ENCODE results near the gene PLCB3.

The PLCB3 gene

GRCh38 chr11:64246871-64247728 is 4.2 kb upstream of the PLCB3 start, which contains the start of gene PPP1R14B:
Gene PPP1R14B, minus strand, starts transcription at chr11:64246943. Its CDS starts 270 bp downstream, at chr11:64246673.
- FAIRE-seq (peak; percentile 60), DNase-seq (ENCODE audit: insufficient read length) (peak; percentile 91)
- TF ChIP-seq POLR2AphosphoS5 (IDR thresholded peaks at IDR 0.05; ENCODE audit: low read depth, low read length) = no peak
- no peak for TF ChIP-seq TAF1 (IDR thresholded peaks at IDR 0.05; ENCODE audit: borderline replicate concordance, low read depth, low read length)
- TF ChIP-seq POLR2A (IDR thresholded peaks at IDR 0.05; ENCODE audit: low read depth, low read length) = no peak

- DNase-seq (ENCODE audit: insufficient read length) = no peak
- no peak for FAIRE-seq
- no peak for TF ChIP-seq POLR2AphosphoS5 (IDR thresholded peaks at IDR 0.05; ENCODE audit: low read depth, low read length)
- TF ChIP-seq POLR2A (IDR thresholded peaks at IDR 0.05; ENCODE audit: low read depth, low read length) = no peak
- no peak for TF ChIP-seq TAF1 (IDR thresholded peaks at IDR 0.05; ENCODE audit: borderline replicate concordance, low read depth, low read length)
These were observed 3.4 kb upstream of the PLCB3 start for GRCh38 chr11:64247729-64248531.

- FAIRE-seq (no peak), DNase-seq (ENCODE audit: insufficient read length) (no peak)
- no peak for TF ChIP-seq POLR2A (IDR thresholded peaks at IDR 0.05; ENCODE audit: low read depth, low read length)
- no peak for TF ChIP-seq POLR2AphosphoS5 (IDR thresholded peaks at IDR 0.05; ENCODE audit: low read depth, low read length)
- no peak for TF ChIP-seq TAF1 (IDR thresholded peaks at IDR 0.05; ENCODE audit: borderline replicate concordance, low read depth, low read length)
These were observed 2.8 kb upstream of the PLCB3 start for GRCh38 chr11:64248578-64248977.

GRCh38 chr11:64249038-64249437 is 2.3 kb upstream of the PLCB3 start:
- no peak for DNase-seq (ENCODE audit: insufficient read length)
- no peak for FAIRE-seq
- TF ChIP-seq POLR2AphosphoS5 (IDR thresholded peaks at IDR 0.05; ENCODE audit: low read depth, low read length) = no peak
- TF ChIP-seq POLR2A (IDR thresholded peaks at IDR 0.05; ENCODE audit: low read depth, low read length) = no peak
- no peak for TF ChIP-seq TAF1 (IDR thresholded peaks at IDR 0.05; ENCODE audit: borderline replicate concordance, low read depth, low read length)

- TF ChIP-seq TAF1 (IDR thresholded peaks at IDR 0.05; ENCODE audit: borderline replicate concordance, low read depth, low read length) (no peak), POLR2A (IDR thresholded peaks at IDR 0.05; ENCODE audit: low read depth, low read length) (no peak), POLR2AphosphoS5 (IDR thresholded peaks at IDR 0.05; ENCODE audit: low read depth, low read length) (no peak)
- DNase-seq (ENCODE audit: insufficient read length) (no peak), FAIRE-seq (no peak)
These were observed 1.5 kb upstream of the PLCB3 start for GRCh38 chr11:64249563-64250414.

- FAIRE-seq = no peak
- DNase-seq (ENCODE audit: insufficient read length) = no peak
These were observed 815 bp upstream of the PLCB3 start for GRCh38 chr11:64250415-64251015.

GRCh38 chr11:64251753-64252002 is 348 bp downstream of the PLCB3 start:
- no peak for TF ChIP-seq POLR2AphosphoS5 (IDR thresholded peaks at IDR 0.05; ENCODE audit: low read depth, low read length)
- no peak for TF ChIP-seq TAF1 (IDR thresholded peaks at IDR 0.05; ENCODE audit: borderline replicate concordance, low read depth, low read length)
- TF ChIP-seq POLR2A (IDR thresholded peaks at IDR 0.05; ENCODE audit: low read depth, low read length) = no peak
- FAIRE-seq (no peak), DNase-seq (ENCODE audit: insufficient read length) (no peak)

More at GRCh38 chr11:64250415-64251015, 815 bp upstream of the PLCB3 start:
- TF ChIP-seq POLR2AphosphoS5 (IDR thresholded peaks at IDR 0.05; ENCODE audit: low read depth, low read length) (no peak), TAF1 (IDR thresholded peaks at IDR 0.05; ENCODE audit: borderline replicate concordance, low read depth, low read length) (no peak), POLR2A (IDR thresholded peaks at IDR 0.05; ENCODE audit: low read depth, low read length) (no peak)

- no peak for TF ChIP-seq TAF1 (IDR thresholded peaks at IDR 0.05; ENCODE audit: borderline replicate concordance, low read depth, low read length)
- TF ChIP-seq POLR2A (IDR thresholded peaks at IDR 0.05; ENCODE audit: low read depth, low read length) = no peak
- no peak for TF ChIP-seq POLR2AphosphoS5 (IDR thresholded peaks at IDR 0.05; ENCODE audit: low read depth, low read length)
- peak; percentile 66 for FAIRE-seq
- DNase-seq (ENCODE audit: insufficient read length) = peak; percentile 69
These were observed 908 bp downstream of the PLCB3 start for GRCh38 chr11:64252003-64252872.

GRCh38 chr11:64253043-64253442 is 1.7 kb downstream of the PLCB3 start:
- no peak for TF ChIP-seq POLR2AphosphoS5 (IDR thresholded peaks at IDR 0.05; ENCODE audit: low read depth, low read length)
- no peak for TF ChIP-seq TAF1 (IDR thresholded peaks at IDR 0.05; ENCODE audit: borderline replicate concordance, low read depth, low read length)
- no peak for TF ChIP-seq POLR2A (IDR thresholded peaks at IDR 0.05; ENCODE audit: low read depth, low read length)
- DNase-seq (ENCODE audit: insufficient read length) (no peak), FAIRE-seq (no peak)

- FAIRE-seq (no peak), DNase-seq (ENCODE audit: insufficient read length) (no peak)
- TF ChIP-seq POLR2AphosphoS5 (IDR thresholded peaks at IDR 0.05; ENCODE audit: low read depth, low read length) = no peak
These were observed 2.2 kb downstream of the PLCB3 start for GRCh38 chr11:64253481-64253880.

All from GM12892 (cell line).